SKM-1 treated with dmso at 0.1 percent for 144 hours (cell line): Measurements from ENCODE around the gene TAS2R38.

Source experiments
- DNase-seq: peaks from one replicate; lab custom pipeline; 2025; ENCODE audit not compliant: unreplicated experiment; lab: John Stamatoyannopoulos, UW

Gene TAS2R38

DNA sequence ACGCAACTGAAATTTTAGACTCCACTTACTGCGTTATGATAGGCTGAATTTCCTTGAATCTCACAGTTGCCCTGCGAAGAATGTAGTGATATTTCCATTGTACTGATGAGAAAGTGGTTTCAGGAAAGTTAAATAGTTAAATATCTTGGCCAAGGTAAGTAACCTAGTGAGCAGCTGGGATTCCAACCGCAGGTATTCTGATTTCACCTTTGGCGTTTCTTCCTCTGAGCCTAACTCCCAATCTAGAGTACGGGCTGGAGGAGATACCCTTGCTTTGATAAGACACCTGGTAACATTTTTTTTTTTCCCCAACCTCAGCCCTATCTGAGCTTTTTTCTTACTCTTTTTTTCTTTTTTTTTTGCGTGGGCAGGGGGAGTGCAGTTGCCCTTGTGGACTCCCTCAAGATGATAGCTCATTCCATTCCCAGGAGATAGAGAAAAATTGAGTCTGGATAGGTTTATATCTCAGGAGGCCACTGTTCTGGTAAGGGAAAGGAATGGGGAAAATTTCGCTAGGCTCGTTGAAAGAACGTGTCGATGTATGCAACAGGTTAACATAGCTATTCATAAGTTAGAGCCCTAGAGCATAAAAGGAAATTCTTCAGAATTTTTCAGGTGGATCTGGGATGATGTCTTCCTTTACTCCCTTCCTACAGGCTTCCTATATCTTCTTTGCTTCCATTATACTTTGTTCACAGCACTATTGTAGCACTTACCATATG, 3.1 kb upstream of the TAS2R38 start:
- no peak for DNase-seq

DNA sequence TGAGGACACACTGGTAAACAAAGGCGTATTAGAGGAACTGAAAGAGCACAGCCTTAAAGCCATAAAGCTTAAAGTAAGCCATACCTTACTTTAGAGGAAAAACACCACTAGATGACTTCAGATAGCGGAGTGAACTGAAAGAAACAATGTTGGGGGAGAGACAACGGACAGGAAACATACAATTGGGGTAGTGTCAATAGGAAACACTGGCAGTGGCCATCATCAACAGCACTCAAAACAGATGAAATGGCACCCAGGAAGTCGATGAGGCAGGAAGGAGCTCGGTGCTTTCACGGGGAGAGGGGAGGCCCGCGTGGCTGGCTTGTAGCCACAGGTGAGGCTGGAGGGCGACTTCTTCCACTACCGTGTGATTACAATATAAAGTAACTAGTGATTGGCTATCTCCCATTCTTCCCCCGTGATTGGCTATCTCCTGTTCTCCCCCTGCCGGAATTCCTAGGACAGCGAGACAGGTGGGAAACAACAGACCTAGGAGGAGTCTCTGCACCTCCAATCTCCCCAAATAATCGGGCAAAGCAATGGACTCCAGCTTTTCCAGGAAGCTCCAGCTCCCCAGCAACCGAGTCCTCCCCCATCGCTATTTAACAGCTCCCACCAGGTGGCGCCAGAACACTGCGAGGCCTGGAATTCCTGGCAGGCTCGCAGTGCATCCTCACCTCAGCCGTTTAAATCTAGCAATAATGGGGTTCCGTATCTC, 2.4 kb upstream of the TAS2R38 start:
- peak; percentile 71 for DNase-seq

DNA sequence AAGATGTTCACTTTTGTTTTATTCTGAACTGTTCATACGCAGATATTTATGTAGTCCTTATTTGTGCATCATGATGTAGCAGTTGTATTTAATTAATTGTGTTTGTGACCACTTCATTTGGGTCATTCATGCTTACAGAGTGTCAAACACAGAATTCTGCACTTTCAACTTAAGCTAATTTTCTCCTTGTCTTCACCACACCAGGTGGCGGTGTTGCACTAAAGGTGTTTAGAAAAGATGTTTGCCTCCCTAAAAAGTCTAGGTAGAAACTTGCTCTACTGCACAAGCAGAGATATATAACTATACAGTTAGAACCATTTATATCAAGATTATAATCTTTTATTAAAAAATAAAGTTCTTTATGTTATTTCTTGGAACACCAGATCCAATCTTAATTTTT, 1.3 kb upstream of the TAS2R38 start:
- peak; percentile 24 for DNase-seq

GRCh38 chr7:141960687-141961422, 12.7 kb downstream of the TAS2R38 start:
- DNase-seq, result peak; percentile 96

DNA sequence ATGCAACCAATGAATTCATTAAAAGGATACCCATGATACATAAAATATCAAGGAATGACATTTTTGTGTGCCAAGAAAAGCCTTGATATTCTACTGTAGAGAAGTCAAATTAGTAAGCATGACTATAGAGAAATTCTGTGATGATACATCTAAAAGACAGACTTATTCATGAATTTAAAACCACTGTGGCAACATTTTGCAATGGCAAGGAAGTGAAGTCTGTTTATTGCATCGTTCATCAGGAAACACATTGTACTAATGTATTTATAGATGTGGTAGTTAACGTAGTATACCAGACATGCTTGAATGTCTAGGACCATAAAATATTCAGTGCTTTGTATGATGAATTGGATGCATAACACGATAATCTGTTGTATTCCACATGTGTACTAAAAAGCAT, 17.5 kb downstream of the TAS2R38 start:
- peak; percentile 71 for DNase-seq

DNA sequence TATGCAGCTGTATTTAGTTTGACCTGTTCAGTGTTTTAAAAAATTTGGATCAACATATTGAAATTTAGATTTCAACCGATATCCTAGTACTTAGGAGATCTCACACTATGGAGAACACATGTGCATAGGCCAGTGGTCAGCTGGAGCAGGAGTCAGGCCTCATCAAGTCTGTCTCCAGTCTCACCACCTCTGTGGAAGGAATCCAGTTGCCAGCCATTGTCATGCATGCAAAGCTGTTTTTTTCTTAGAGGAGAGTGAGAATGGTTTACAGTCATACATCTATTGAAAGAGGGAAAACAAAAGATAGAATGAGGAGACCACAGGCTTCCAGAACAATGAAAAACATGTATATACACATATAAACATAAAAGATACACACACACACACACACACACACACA, 19.2 kb downstream of the TAS2R38 start:
- no peak for DNase-seq

GRCh38 chr7:141952461-141952860, 21.1 kb downstream of the TAS2R38 start:
- no peak for DNase-seq

GRCh38 chr7:141950806-141951205, 22.8 kb downstream of the TAS2R38 start:
- DNase-seq, result peak; percentile 22

- no peak for DNase-seq
These were observed 23.7 kb downstream of the TAS2R38 start for GRCh38 chr7:141949911-141950310.

DNA sequence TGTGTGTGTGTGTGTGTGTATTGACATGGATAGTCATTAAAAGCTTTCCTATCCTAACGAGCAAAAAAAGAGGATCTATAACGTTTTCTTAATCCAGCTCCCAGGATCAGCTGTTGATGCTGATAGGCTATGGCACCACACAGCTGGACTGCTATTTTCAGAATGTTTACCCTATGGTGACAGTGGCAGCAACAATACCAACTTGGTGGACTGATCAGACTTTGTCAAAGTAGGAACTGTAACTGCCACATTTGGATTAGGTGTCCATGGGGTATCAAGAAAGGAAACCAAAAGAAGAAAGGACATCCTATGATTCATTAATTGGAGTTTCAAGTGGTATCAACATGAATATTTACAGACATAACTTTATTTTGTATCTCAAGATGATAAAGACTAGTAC, 24.1 kb downstream of the TAS2R38 start:
- DNase-seq, result no peak

- no peak for DNase-seq
These were observed 24.6 kb downstream of the TAS2R38 start for GRCh38 chr7:141949021-141949420.

GRCh38 chr7:141946796-141947195, 26.8 kb downstream of the TAS2R38 start, which contains the start of gene CLEC5A:
Gene CLEC5A (minus strand): TSS chr7:141946974. CDS start chr7:141946292, 682 bp downstream.
- DNase-seq, result no peak

GRCh38 chr7:141945356-141945755, 28.2 kb downstream of the TAS2R38 start:
- peak; percentile 97 for DNase-seq

GRCh38 chr7:141944811-141945210, 28.8 kb downstream of the TAS2R38 start:
- peak; percentile 68 for DNase-seq

GRCh38 chr7:141943846-141944245, 29.7 kb downstream of the TAS2R38 start:
- no peak for DNase-seq

DNA sequence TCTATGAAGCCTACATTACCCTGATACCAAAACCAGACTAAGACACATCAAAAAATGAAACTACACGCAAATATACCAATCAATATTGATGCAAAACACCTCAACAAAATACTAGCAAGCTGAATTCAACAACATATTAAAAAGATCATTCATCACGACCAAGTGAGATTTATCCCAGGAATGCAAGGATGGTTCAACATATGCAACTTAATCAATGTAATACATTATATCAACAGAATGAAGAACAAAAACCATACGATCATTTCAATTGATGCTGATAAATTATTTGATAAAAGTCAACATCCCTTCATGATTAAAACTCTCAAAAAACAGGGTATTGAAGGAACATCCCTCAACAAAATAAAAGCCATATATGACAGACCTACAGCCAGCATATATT, 32.5 kb downstream of the TAS2R38 start:
- DNase-seq, result no peak

DNA sequence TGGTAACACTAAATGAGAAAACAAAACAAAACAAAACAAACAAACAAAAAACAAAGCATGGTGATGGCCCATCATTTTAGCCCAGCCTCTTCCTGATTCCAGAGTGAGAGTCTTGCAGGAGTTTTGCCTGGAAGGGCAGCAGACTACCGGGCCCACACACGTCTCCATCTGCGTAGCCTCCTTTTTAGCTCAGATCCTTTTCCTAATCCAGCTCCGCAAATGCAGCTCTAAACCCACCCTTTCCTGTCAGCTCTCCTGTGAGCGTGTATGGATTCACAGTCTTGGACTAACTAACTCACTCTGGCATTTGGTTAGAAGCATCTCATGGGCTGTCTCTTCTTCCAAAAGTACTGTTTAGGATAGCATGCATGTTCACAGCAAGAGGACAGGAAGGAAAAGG, 43.4 kb downstream of the TAS2R38 start:
- DNase-seq, result no peak

GRCh38 chr7:141928845-141929195, 44.8 kb downstream of the TAS2R38 start:
- peak; percentile 42 for DNase-seq

GRCh38 chr7:141928146-141928844, 45.3 kb downstream of the TAS2R38 start:
- peak; percentile 68 for DNase-seq
